Suprapubic skin (tissue), 4 donors: ENCODE measurements around the gene AADACL2. TPM values are rescaled to one million over a fixed set of nuclear protein-coding genes. Genes with fewer than 3 reads are reported as not detected.
A peak's percentile ranks its signal among the peaks of the same experiment; 100 is the strongest.

Source experiments
- DNase-seq, 2 donors: peaks; one replicate each; pipeline ENCODE4 v3.0.0-alpha.2; 2019; ENCODE audit warnings: low spot score in 2 of 2
- H3K27ac ChIP-seq: fragments of 200-600 bp; sonication (generic); one replicate; pipeline ENCODE4 v1.5.1; 2019
- H3K27me3 ChIP-seq: fragments of 200-600 bp; sonication (generic); one replicate; pipeline ENCODE4 v1.5.1; 2019
- H3K36me3 ChIP-seq: fragments of 200-600 bp; sonication (generic); one replicate; pipeline ENCODE4 v1.5.1; 2019
- H3K4me1 ChIP-seq: fragments of 200-600 bp; sonication (generic); one replicate; pipeline ENCODE4 v1.5.1; 2019
- H3K4me3 ChIP-seq: fragments of 200-600 bp; sonication (generic); one replicate; pipeline ENCODE4 v1.5.1; 2019; ENCODE audit warnings: mild to moderate bottlenecking
- H3K9me3 ChIP-seq: fragments of 200-600 bp; sonication (generic); one replicate; pipeline ENCODE4 v1.5.1; 2019
- EP300 ChIP-seq: sonication (generic); formaldehyde crosslinking; IDR thresholded peaks from one replicate; pipeline ENCODE4 v1.6.1; 2017; ENCODE audit warnings: antibody characterized with exemption
- POLR2A ChIP-seq, 2 donors: fragments of 450-650 bp; IDR thresholded peaks; one replicate each; pipeline ENCODE4 v1.6.1; 2017; ENCODE audit warnings: antibody characterized with exemption in 2 of 2, mild to moderate bottlenecking in 2 of 2, moderate library complexity in 2 of 2
- POLR2AphosphoS5 ChIP-seq, 3 donors: sonication (generic); formaldehyde crosslinking; IDR thresholded peaks; one replicate each; pipeline ENCODE4 v1.6.1; 2017; ENCODE audit warnings: antibody characterized with exemption in 3 of 3
- WGBS: methylation state at CpG from one replicate; pipeline ENCODE4 v1.1.5; 2018; 5-methylcytosine and 5-hydroxymethylcytosine counted together
- total RNA-seq, 4 donors: library from RNA; depleted of rRNA; stranded (reverse); fragments of >200 nt; gene quantifications; one replicate each; pipeline ENCODE4 v1.1.0, GENCODE V29; 2016
- TF ChIP-seq, protein P1 (sequence below), 2 donors: fragments of 200-600 bp in 1 of 2; fragments of 450-650 bp in 1 of 2; sonication (generic) in 1 of 2; IDR thresholded peaks; one replicate each; pipeline ENCODE4 v1.5.1; 2016 to 2019; ENCODE audit warnings: antibody characterized with exemption in 2 of 2, mild to moderate bottlenecking in 1 of 2, moderate library complexity in 1 of 2

The AADACL2 gene
- total RNA-seq, 4 donors from 2014 or later: 23.9 to 73.3 (median 49.6) TPM

DNA sequence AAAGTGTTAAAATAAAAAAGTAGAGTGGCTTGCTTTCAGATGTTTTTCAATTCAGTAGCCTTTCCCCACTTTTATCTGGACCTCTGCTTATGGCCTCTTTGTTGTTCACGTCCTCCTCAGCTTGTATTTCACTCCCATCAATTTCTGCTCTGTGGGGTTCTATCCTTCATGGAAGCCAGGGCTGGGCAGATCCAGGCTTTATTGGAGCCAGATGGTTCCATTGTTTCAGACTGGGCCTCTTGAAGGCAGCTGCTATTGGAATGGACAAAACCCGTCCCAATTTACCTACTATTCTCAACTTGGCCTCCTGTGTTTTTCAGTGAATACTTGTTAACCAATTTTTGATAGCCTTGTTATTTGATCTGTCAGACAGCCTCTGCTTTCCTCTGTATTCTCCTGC, 10.9 kb upstream of the AADACL2 start:
- no peaks in the 10 kb centered on the region for H3K9me3 ChIP-seq
- no peaks in the 10 kb centered on the region for H3K4me1 ChIP-seq
- no peaks in the 10 kb centered on the region for H3K36me3 ChIP-seq
- H3K27ac ChIP-seq: no peak overlapping the region
- TF ChIP-seq POLR2A (IDR thresholded peaks at IDR 0.05) (no peak), POLR2AphosphoS5 (IDR thresholded peaks at IDR 0.05) (no peak), EP300 (no peak)
- TF ChIP-seq, protein P1, sequence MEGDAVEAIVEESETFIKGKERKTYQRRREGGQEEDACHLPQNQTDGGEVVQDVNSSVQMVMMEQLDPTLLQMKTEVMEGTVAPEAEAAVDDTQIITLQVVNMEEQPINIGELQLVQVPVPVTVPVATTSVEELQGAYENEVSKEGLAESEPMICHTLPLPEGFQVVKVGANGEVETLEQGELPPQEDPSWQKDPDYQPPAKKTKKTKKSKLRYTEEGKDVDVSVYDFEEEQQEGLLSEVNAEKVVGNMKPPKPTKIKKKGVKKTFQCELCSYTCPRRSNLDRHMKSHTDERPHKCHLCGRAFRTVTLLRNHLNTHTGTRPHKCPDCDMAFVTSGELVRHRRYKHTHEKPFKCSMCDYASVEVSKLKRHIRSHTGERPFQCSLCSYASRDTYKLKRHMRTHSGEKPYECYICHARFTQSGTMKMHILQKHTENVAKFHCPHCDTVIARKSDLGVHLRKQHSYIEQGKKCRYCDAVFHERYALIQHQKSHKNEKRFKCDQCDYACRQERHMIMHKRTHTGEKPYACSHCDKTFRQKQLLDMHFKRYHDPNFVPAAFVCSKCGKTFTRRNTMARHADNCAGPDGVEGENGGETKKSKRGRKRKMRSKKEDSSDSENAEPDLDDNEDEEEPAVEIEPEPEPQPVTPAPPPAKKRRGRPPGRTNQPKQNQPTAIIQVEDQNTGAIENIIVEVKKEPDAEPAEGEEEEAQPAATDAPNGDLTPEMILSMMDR (IDR thresholded peaks at IDR 0.05): no peak
- DNase-seq: no peak
- no peak overlapping the region for H3K4me3 ChIP-seq
- 77% methylated on average over 2 of the region's 2 CpGs for WGBS
- no peaks in the 10 kb centered on the region for H3K27me3 ChIP-seq

DNA sequence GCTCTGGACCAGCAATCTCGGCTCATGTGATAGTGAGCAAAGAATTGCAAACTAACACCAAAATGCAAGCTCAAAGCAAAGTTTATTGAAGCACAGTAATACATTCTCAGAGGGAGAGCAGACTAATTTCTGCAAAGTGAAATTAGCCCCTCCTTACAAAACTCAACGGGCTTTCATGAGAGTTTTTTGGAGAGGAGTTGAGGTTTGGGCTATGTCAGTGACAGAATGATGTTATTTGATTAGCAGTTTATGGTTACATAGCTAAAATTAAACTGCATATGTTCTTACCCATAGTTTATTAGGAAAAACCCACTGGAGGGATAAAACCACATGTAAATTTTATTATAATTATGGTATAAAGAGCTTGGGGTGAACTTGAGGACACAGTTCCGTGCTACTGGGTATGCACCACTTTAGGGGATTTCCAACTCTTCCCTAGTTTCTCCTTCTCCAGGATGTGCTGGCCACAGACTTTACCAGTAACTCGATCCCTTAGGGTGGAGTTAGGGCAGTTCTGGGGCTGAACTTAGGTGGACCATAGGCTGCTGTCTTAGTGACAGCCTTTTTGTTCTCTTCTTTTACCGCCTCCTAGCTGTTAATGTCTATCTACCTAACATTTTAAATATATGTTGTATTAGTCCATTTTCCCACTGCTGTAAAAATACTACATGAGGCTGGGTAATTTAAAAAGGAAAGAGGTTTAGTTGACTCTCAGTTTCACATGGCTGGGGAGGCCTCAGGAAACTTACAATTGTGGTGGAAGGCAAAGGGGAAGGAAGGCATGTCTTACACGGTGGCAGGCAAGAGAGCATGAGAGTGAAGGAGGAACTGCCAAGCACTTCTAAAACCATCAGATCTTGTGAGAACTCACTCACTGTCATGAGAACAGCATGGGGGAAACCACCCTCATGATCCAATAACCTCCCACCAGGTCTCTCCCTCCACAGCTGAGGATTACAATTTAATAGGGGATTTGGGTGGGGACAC, 8.9 kb upstream of the AADACL2 start:
- WGBS: 68% methylated on average over 6 of the region's 6 CpGs
- no peak overlapping the region for H3K27ac ChIP-seq
- H3K27me3 ChIP-seq: no peaks in the 10 kb centered on the region
- H3K4me3 ChIP-seq: no peak overlapping the region
- no peaks in the 10 kb centered on the region for H3K9me3 ChIP-seq
- no peak for DNase-seq
- no peaks in the 10 kb centered on the region for H3K4me1 ChIP-seq
- H3K36me3 ChIP-seq: no peaks in the 10 kb centered on the region
- no peak for TF ChIP-seq EP300
- TF ChIP-seq POLR2A (IDR thresholded peaks at IDR 0.05): no peak
- TF ChIP-seq, protein P1 (IDR thresholded peaks at IDR 0.05): no peak
- no peak for TF ChIP-seq POLR2AphosphoS5 (IDR thresholded peaks at IDR 0.05)

DNA sequence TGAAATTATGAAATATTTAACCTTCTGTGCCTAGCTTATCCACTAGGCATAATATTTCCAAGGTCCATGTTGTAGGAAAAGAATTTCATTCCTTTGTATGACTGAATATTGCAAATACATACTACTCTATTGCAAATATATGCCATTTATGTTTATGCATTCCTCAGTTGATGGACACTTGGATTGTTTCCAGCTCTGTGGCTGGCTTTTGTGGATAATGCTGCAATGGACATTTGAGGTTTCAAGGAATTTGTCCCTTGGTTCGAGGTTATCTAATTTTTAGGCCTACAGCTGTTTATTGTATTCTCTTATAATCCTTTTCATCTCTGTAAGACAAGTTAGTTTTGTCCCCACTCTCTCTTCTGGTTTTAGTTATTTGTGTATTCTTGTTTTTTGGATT, 7.7 kb upstream of the AADACL2 start:
- 85% methylated on average over 1 of the region's 1 CpG for WGBS
- no peak for TF ChIP-seq POLR2AphosphoS5 (IDR thresholded peaks at IDR 0.05)
- TF ChIP-seq POLR2A (IDR thresholded peaks at IDR 0.05): no peak
- TF ChIP-seq, protein P1 (IDR thresholded peaks at IDR 0.05): no peak
- no peak for TF ChIP-seq EP300
- no peaks in the 10 kb centered on the region for H3K9me3 ChIP-seq
- no peaks in the 10 kb centered on the region for H3K36me3 ChIP-seq
- no peak for DNase-seq
- no peak overlapping the region for H3K4me3 ChIP-seq
- H3K27me3 ChIP-seq: no peaks in the 10 kb centered on the region
- no peak overlapping the region for H3K27ac ChIP-seq
- H3K4me1 ChIP-seq: no peaks in the 10 kb centered on the region

DNA sequence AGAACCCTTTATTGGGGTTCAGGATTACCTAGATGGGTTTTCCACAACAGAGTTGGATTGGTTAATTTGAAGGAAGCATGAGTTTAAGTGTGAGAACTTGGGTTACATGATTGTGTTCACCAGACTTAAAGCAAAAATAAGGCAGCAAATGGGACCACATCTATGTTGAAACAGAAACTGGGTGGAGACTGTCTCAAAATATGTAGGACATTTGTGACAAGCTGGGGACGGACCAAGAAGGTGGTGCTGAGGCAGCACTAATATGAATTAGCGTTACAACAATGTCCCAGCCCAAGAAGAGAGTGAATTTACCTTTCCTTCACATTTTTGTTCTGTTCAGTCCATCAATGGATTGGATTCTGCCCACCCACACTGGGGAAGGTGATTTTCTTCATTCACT, 866 bp upstream of the AADACL2 start:
- WGBS: 54% methylated on average over 2 of the region's 2 CpGs
- Histone ChIP-seq H3K27me3 (no peaks in the 10 kb centered on the region), H3K27ac (peak overlapping the region; percentile 78), H3K4me1 (peaks cover 6% of the 10 kb centered on the region), H3K9me3 (no peaks in the 10 kb centered on the region), H3K36me3 (no peaks in the 10 kb centered on the region), H3K4me3 (no peak overlapping the region)
- no peak for DNase-seq
- TF ChIP-seq, protein P1 (IDR thresholded peaks at IDR 0.05): no peak
- TF ChIP-seq POLR2A (IDR thresholded peaks at IDR 0.05): no peak
- no peak for TF ChIP-seq EP300
- no peak for TF ChIP-seq POLR2AphosphoS5 (IDR thresholded peaks at IDR 0.05)

DNA sequence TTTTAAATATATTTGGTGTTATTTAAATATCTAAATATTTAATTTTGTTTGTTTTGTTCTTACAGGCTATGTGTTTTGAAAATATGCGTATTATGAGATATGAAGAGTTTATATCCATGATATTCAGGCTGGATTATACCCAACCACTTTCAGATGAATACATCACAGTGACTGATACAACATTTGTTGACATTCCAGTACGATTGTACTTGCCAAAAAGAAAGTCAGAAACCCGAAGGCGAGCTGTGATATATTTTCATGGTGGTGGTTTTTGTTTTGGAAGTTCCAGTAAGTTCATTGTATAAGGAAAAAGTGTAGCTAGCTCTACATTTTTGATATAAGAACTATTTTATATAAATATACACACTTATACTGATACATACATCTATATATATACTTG, 6.9 kb downstream of the AADACL2 start:
- Histone ChIP-seq H3K4me1 (no peaks in the 10 kb centered on the region), H3K9me3 (no peaks in the 10 kb centered on the region), H3K27me3 (no peaks in the 10 kb centered on the region), H3K4me3 (no peak overlapping the region), H3K27ac (no peak overlapping the region), H3K36me3 (no peaks in the 10 kb centered on the region)
- no peak for DNase-seq
- TF ChIP-seq POLR2A (IDR thresholded peaks at IDR 0.05): no peak
- TF ChIP-seq POLR2AphosphoS5 (IDR thresholded peaks at IDR 0.05): no peak
- no peak for TF ChIP-seq EP300
- TF ChIP-seq, protein P1 (IDR thresholded peaks at IDR 0.05): no peak
- WGBS: 70% methylated on average over 4 of the region's 4 CpGs
